ENCODE data around the gene PDLIM1.

The PDLIM1 gene

DNA sequence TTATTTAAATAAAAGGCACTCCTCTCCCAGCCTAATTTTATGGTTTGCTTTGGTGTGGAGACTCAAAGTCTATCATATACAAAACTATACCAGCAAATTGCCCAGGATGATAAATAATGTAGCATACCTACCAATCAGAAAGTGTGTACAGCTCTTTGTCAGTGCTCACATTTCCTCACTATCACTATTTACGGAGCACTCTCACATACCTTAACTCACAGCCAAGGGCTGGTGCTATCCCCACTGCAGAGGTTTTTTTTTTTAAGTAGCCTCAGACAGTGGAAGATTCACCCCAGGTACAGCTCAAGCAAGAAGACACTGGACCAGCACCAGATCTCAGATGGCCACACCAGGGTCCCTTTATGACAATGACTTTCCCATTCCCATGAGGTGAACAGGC is 2.5 kb downstream of the PDLIM1 start:
- no peak for TF ChIP-seq CTCF (IDR thresholded peaks at IDR 0.05; ENCODE audit: extremely low read depth, missing control alignments)
- no peak for DNase-seq (ENCODE audit: low spot score)

DNA sequence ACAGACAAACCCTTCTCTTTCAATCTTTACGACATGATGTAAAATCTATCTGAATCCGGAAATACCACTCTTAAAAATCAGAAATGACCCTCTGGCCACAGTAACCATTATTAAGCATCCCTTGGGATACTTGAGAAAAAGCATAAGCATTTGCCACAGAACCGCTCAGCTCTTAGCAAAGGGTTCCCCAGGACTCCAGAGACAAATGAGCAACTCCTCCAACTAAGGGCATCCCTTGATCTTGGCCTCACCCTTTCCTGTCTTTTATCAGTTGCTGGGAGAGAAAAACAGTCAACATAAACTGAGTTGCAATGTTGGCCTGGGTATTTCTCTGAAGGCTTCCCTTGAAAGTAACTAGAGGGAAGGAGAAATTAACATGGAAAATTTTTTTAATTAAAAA is 3.5 kb downstream of the PDLIM1 start:
- no peak for DNase-seq (ENCODE audit: low spot score)
- no peak for TF ChIP-seq CTCF (IDR thresholded peaks at IDR 0.05; ENCODE audit: extremely low read depth, missing control alignments)

GRCh38 chr10:95286707-95287106 is 4.1 kb downstream of the PDLIM1 start:
- TF ChIP-seq CTCF (IDR thresholded peaks at IDR 0.05; ENCODE audit: extremely low read depth, missing control alignments) = no peak
- no peak for DNase-seq (ENCODE audit: low spot score)

DNA sequence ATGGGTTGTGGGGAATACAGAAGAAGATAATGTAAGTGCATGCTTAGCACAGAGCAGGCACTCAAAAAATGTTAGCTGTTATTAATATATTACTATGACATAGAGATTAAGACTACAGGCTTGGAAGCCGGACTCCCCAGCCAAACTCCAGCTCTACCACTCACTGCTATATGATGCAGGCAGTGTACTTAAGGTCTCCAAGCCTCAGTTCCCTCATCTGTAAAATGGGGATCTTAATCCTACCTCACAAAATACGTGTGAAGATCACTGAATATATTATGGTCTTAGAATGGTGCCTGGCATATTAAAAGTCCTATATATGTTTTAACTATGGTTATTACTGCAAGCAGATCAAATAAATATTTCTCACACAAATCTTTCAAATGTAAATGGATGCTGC is 5.2 kb downstream of the PDLIM1 start:
- no peak for TF ChIP-seq CTCF (IDR thresholded peaks at IDR 0.05; ENCODE audit: extremely low read depth, missing control alignments)
- no peak for DNase-seq (ENCODE audit: low spot score)

GRCh38 chr10:95284807-95285206 is 6.0 kb downstream of the PDLIM1 start:
- TF ChIP-seq CTCF (IDR thresholded peaks at IDR 0.05; ENCODE audit: extremely low read depth, missing control alignments) = no peak
- DNase-seq (ENCODE audit: low spot score) = no peak

DNA sequence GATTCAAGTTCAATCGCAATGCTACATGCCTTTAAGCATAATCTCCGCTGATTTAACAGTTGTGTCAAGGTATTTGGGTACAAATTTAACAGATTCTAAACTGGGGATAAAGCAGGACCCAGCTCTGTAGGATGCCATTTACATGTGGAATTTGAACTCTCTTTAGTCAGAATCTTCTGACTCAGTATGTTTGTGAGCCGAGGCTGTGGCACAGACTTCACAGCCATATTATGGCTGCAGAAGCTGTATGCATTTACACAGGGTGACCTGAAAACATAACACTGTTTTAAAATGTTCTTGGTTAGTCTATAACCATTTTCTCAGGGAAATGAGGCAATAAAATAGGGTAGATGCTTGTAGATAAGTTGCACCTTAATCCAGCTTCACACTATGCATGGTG is 8.7 kb downstream of the PDLIM1 start:
- no peak for DNase-seq (ENCODE audit: low spot score)
- TF ChIP-seq CTCF (IDR thresholded peaks at IDR 0.05; ENCODE audit: extremely low read depth, missing control alignments) = no peak

GRCh38 chr10:95281206-95281605 is 9.6 kb downstream of the PDLIM1 start:
- DNase-seq (ENCODE audit: low spot score) = no peak
- no peak for TF ChIP-seq CTCF (IDR thresholded peaks at IDR 0.05; ENCODE audit: extremely low read depth, missing control alignments)

All from GM20000 (cell line).